HG02970 (cell line): ENCODE data around the gene RNF103.

Source experiments
- ATAC-seq: cut with Tn5 transposase; IDR thresholded peaks from one replicate; pipeline ENCODE4 v1.9.1; 2021; ENCODE audit warnings: mild to moderate bottlenecking, moderate library complexity, moderate number of reproducible peaks; ENCODE audit not compliant: unreplicated experiment, low FRiP score

Gene RNF103

DNA sequence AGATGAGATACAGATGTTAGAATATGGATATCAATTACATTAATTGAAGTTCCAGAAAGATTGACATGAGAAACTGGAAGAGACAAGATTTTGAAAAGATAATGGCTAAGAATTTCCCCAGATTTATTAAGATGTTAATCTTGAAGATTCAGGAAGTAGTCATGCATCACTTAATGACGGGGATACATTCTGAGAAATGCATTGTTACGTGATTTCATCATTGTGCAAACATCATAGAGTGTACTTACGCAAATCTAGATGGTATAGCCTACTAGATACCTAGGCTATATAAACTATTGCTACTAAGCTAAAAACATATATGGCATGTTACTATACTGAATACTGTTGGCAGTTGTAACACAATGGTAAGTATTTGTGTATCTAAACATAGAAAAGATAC lies 53.6 kb downstream of the RNF103 start:
- ATAC-seq = no peak

DNA sequence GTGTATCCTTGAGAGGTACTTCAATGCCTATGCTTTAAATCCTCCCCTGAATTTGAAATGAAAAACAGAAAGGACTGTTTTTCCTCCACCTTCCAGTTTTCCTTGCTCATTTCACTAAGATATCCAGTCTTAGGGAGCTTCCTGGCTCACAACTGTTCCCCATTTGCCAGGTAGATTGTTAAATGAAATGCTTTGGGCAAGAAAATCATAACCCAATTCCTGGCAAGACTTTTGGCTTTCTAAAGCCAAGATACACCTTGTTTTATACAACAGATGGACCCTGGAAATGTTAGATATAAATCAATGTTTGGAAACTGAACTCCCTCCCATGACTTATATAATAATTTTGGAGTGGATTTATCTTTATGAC lies 56.9 kb downstream of the RNF103 start:
- no peak for ATAC-seq

DNA sequence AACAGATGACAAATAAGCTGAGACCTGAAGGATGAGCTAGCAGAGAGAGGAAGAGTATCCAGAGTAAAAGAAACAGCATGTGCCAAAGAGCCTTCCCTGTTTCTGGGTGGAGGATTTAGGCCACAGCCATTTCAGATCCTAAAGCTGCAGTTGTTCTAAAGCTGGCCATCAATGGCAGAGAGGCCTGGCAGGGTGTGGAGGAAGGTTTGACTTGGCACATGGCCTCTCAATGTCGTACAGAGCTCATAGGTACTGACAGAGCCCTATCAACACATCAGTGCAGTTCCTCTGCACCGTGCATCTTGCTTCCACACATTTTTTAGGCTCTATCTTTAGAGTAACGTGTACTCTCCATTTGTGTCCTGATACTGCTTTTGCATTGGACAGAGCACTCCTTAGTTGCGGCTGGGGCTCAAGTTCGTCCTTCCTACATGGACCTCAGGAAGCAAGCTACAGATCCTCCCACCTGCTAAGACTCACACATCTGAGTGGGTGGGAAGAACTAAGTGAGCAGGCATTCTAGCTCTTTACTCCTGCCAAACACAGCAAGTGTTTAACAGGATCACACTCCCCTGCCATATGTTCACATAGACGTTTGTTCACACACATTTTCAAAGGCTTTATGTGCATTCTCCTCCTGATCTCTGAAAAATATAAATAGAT lies 57.4 kb downstream of the RNF103 start:
- no peak for ATAC-seq

DNA sequence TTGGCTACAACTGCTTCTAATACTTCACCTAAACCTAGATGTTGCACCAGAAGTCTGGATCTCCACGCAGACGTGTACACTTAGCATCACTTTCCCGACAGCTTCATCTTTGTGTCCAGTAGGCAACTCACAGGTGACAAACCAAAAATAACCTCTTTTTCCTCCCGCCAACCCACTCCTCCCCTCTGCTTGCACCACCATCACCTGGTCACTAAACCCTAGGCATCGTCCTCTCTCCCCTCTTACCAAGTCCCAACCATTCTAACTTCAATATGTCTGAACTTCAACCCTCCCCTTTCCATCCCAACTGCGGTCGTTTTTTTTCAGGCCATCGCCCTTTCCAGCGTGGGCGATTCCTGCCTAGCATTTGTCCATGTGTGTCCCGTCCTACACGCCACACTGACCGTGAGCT lies 60.0 kb downstream of the RNF103 start:
- ATAC-seq = no peak

DNA sequence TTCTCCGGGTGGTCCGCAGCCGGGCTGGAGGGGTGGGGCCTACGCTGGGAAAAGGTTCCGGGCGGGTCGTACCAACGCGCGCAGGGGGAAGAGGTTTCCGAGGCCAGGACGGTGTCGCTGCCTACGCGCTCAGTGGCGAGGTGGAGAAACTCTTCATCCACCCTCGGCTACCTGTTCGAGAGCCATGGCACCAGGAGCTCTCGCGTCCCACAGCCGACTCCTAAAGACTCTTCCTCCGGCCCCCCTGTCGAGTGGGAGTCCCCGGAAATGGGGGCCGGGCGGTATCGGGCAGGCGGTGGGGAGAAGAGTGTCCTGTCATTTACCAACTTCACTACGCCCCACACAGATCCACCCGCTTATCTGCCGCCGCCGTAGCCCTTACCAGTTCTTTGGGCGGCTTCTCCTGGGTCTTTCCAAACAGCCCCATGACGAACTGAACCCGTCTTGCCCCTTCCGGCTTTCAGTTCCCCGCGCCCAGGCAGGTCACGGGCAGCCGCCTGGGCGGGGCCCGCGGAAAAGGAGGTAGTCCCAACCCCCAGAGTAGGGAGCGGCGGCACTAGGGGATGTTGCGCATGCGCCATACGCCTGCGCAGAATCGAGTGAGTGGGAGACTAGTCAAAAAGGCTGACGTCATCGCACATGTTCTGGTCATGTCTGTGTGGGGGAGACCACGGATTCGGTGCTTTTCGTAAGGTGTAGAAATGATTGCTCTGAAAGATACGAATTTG lies 60.6 kb downstream of the RNF103 start, which contains the start of gene CHMP3:
Gene CHMP3 (minus strand): TSS at position 522 of the 728 bp plus-strand sequence. CDS start 95 bp downstream, at position 427.
- ATAC-seq = peak; percentile 92

DNA sequence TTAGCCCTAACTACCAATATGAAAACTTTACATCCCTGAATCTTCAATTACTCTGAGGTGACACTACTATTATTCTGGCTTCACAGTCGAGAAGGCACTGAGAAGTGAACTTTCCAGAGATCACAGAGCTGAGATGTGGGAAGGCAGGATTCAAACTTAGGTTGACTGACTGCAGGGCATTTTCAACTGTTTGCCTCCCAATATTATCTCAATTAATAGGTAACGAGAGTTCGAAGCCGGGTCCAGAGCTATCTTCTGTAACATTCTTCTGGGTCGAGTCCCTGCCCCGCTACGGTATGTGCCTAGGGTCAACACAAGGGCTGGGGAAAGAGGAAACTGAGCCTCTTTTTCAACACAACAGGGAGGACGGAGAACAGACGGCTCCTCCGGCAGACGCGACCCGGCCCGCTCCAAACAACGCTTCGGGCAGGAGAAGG lies 61.2 kb downstream of the RNF103 start:
- ATAC-seq = no peak

DNA sequence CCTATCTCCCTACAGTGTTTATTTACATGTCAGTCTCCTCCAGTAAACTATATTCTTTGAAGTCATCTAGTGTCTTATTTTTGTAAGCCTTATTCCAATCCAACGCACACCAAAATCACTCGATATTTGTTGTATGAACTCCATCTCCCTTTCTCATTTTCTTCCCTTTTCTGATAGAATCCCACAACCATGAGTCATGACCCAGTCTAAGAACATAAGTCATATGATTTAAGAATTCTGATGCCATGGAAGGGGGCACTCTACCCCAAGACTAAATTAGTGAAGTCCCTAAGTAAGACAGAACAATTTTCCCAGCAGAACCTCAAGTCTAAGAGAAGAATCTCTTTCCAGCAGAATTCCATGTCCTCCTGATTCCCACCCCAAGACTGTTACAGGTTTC lies 65.8 kb downstream of the RNF103 start:
- ATAC-seq = no peak

DNA sequence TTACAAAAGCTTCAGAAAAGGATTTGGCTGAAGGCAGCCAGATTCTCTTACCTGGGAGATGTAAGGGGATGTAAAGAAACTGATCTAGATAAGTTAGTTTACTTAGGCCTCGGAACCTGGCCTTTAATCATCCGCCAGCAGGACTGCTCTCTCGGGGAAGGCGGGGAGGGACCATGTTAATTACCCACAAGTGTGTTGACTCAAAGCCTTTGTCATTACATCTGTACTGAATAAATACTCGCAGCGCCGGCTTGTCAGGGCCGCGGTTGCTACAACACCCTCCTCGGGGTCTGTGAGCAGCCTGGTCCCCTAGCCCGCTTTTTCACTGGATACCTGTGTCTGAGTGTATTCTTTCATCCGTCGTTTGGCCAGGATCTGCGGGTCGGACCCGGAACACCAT lies 67.2 kb downstream of the RNF103 start:
- no peak for ATAC-seq
